A549 (cell line): ENCODE measurements around the gene AKAP8L. TPM values are rescaled to one million over a fixed set of nuclear protein-coding genes. Genes with fewer than 3 reads are reported as not detected.
A peak's percentile ranks its signal among the peaks of the same experiment; 100 is the strongest.

Experiments
- ATAC-seq, 2 experiments: fragments of 200-7000 bp in 1 of 2; fragments of >200 bp in 1 of 2; cut with Nextera tagmentation in 1 of 2; cut with Tn5 transposase in 1 of 2; 3 replicates each; pipeline versions ENCODE4 v1.8.0 to v1.9.1; 2018 to 2020; ENCODE audit warnings: mild to moderate bottlenecking in 1 of 2, moderate library complexity in 1 of 2
- CTCF ChIA-PET: fragments of 300-600 bp; sonication (Branson Sonifier 250); formaldehyde crosslinking; extraction: SDS; loops from one replicate; lab custom pipeline; 2021; ENCODE audit warnings: antibody characterized with exemption, inconsistent platforms; lab: Yijun Ruan, JAX
- POLR2A ChIA-PET: fragments of 350-600 bp; formaldehyde crosslinking; extraction: SDS; loops from one replicate; lab custom pipeline; 2021; ENCODE audit warnings: antibody characterized with exemption, inconsistent platforms; lab: Yijun Ruan, JAX
- DNase-seq, 2 experiments: peaks; one replicate each; pipeline versions ENCODE4 v3.0.0 to v3.0.0-alpha.2; 2011 to 2016; ENCODE audit warnings: low read depth in 1 of 2, low spot score in 1 of 2
- FAIRE-seq: peaks from 2 replicates; lab custom pipeline; 2011; peaks lifted over from hg19 to GRCh38; lab: Jason Lieb, UNC
- H3K27ac ChIP-seq, 2 experiments: fragments of >200 bp; sonication (Bioruptor Twin); formaldehyde crosslinking; 3 replicates each; pipeline ENCODE4 v1.5.1; 2016 to 2017
- H3K4me1 ChIP-seq: fragments of >200 bp; sonication (Bioruptor Twin); formaldehyde crosslinking; 3 replicates; pipeline ENCODE4 v1.6.1; 2016
- H3K4me2 ChIP-seq: fragments of >200 bp; sonication (Bioruptor Twin); formaldehyde crosslinking; 3 replicates; pipeline ENCODE4 v1.6.1; 2016
- H3K4me3 ChIP-seq: fragments of >200 bp; sonication (Bioruptor Twin); formaldehyde crosslinking; 3 replicates; pipeline ENCODE4 v1.5.1; 2016
- H3K9me3 ChIP-seq: fragments of >200 bp; sonication (Bioruptor Twin); formaldehyde crosslinking; 3 replicates; pipeline ENCODE4 v1.6.1; 2016
- BCL3 ChIP-seq: fragments of >200 bp; sonication (Bioruptor Twin); formaldehyde crosslinking; IDR thresholded peaks from 3 replicates; pipeline ENCODE4 v1.6.1; 2016
- CBX8 ChIP-seq: fragments of 200-600 bp; sonication (generic); IDR thresholded peaks from 2 replicates; pipeline ENCODE4 v1.6.1; 2016
- CEBPB ChIP-seq, 2 experiments: fragments of >200 bp in 1 of 2; sonication (Bioruptor Twin) in 1 of 2; formaldehyde crosslinking in 1 of 2; IDR thresholded peaks; 2 replicates each; pipeline ENCODE4 v1.6.1; 2012 to 2016
- E2F6 ChIP-seq: IDR thresholded peaks from 2 replicates; pipeline ENCODE4 v1.6.1; 2012; ENCODE audit warnings: low read depth, borderline replicate concordance
- ESRRA ChIP-seq: fragments of 150-350 bp; IDR thresholded peaks from 2 replicates; pipeline ENCODE4 v1.6.1; 2014; ENCODE audit warnings: mild to moderate bottlenecking, low read length, borderline replicate concordance
- FOXS1 ChIP-seq: fragments of 250-450 bp; sonication (Bioruptor Pico); IDR thresholded peaks from 2 replicates; pipeline ENCODE4 v1.5.0; 2020; ENCODE audit warnings: mild to moderate bottlenecking, moderate library complexity
- HDAC2 ChIP-seq: fragments of 200-600 bp; sonication (generic); IDR thresholded peaks from 2 replicates; pipeline ENCODE4 v1.6.1; 2016
- HES2 ChIP-seq: fragments of >200 bp; sonication (Bioruptor Twin); formaldehyde crosslinking; IDR thresholded peaks from 2 replicates; pipeline ENCODE4 v1.6.1; 2016
- HOXA7 ChIP-seq: fragments of 250-450 bp; sonication (Bioruptor Pico); IDR thresholded peaks from 2 replicates; pipeline ENCODE4 v1.5.0; 2020; ENCODE audit warnings: mild to moderate bottlenecking, moderate library complexity
- HOXB5 ChIP-seq: fragments of 250-450 bp; sonication (Bioruptor Pico); IDR thresholded peaks from 2 replicates; pipeline ENCODE4 v1.5.0; 2020; ENCODE audit warnings: mild to moderate bottlenecking, moderate library complexity
- JUN ChIP-seq, 2 experiments: fragments of >200 bp; sonication (Bioruptor Twin); formaldehyde crosslinking; IDR thresholded peaks; 2 replicates in 1 of 2; 3 replicates in 1 of 2; pipeline ENCODE4 v1.6.1; 2016 to 2017
- PBX3 ChIP-seq: IDR thresholded peaks from 2 replicates; pipeline ENCODE4 v1.6.1; 2012
- PHF8 ChIP-seq: fragments of 200-600 bp; sonication (generic); IDR thresholded peaks from 2 replicates; pipeline ENCODE4 v1.6.1; 2016; ENCODE audit warnings: low read depth, mild to moderate bottlenecking, antibody characterized with exemption, moderate library complexity, borderline replicate concordance
- POLR2A ChIP-seq: IDR thresholded peaks from 2 replicates; pipeline ENCODE4 v1.6.1; 2012; ENCODE audit warnings: mild to moderate bottlenecking, low read length
- RCOR1 ChIP-seq: fragments of 150-350 bp; IDR thresholded peaks from 2 replicates; pipeline ENCODE4 v1.6.1; 2014; ENCODE audit warnings: antibody characterized with exemption, low read length, low read depth
- RFX5 ChIP-seq: fragments of 450-650 bp; IDR thresholded peaks from 2 replicates; pipeline ENCODE4 v1.7.1; 2014; ENCODE audit warnings: antibody characterized with exemption, mild to moderate bottlenecking, moderate library complexity
- RNF2 ChIP-seq: fragments of 200-600 bp; sonication (generic); IDR thresholded peaks from 2 replicates; pipeline ENCODE4 v1.6.1; 2016; ENCODE audit warnings: low read depth, mild to moderate bottlenecking, antibody characterized with exemption, moderate library complexity, borderline replicate concordance
- SMC3 ChIP-seq: fragments of >200 bp; sonication (Bioruptor Twin); formaldehyde crosslinking; IDR thresholded peaks from 3 replicates; pipeline ENCODE4 v1.6.1; 2018; ENCODE audit warnings: inconsistent platforms
- TFCP2L1 ChIP-seq: fragments of 250-450 bp; sonication (Bioruptor Pico); IDR thresholded peaks from 2 replicates; pipeline ENCODE4 v1.5.0; 2021; ENCODE audit warnings: mild to moderate bottlenecking
- ZC3H11A ChIP-seq: fragments of 450-650 bp; IDR thresholded peaks from 2 replicates; pipeline ENCODE4 v1.6.1; 2014; ENCODE audit warnings: antibody characterized with exemption, mild to moderate bottlenecking
- ZFP36 ChIP-seq: fragments of 450-650 bp; IDR thresholded peaks from 2 replicates; pipeline ENCODE4 v1.6.1; 2014; ENCODE audit warnings: borderline replicate concordance; ENCODE audit not compliant: partially characterized antibody
- WGBS: methylation state at CpG from one replicate; pipeline ENCODE4 v1.1.6; 2017; ENCODE audit errors: missing lambda C conversion rate; 5-methylcytosine and 5-hydroxymethylcytosine counted together
- polyA plus RNA-seq, 4 experiments: library from polyadenylated mRNA; depleted of rRNA in 3 of 4; stranded (reverse); fragments of >200 nt; fragmentation: RNase III in 1 of 4; extraction: RNeasy Plus Mini Kit Qiagen cat#74134 plus additional on column Dnase treatment in 1 of 4; gene quantifications; 2 replicates in 3 of 4; 3 replicates in 1 of 4; pipeline ENCODE4 v1.2.3, GENCODE V29; 2011 to 2017
- TF ChIP-seq, protein P1 (sequence below): fragments of 150-350 bp; IDR thresholded peaks from 2 replicates; pipeline ENCODE4 v1.6.1; 2014; ENCODE audit warnings: low read depth, mild to moderate bottlenecking, low read length
- TF ChIP-seq, protein P2 (sequence below): fragments of >200 bp; sonication (Bioruptor Twin); formaldehyde crosslinking; IDR thresholded peaks from 3 replicates; pipeline ENCODE4 v1.5.1; 2016

The AKAP8L gene
- polyA plus RNA-seq, 2 of the 4 experiments (the other 2 are of a cell fraction): 28.4 to 42.9 TPM

- TF ChIP-seq, protein P1, sequence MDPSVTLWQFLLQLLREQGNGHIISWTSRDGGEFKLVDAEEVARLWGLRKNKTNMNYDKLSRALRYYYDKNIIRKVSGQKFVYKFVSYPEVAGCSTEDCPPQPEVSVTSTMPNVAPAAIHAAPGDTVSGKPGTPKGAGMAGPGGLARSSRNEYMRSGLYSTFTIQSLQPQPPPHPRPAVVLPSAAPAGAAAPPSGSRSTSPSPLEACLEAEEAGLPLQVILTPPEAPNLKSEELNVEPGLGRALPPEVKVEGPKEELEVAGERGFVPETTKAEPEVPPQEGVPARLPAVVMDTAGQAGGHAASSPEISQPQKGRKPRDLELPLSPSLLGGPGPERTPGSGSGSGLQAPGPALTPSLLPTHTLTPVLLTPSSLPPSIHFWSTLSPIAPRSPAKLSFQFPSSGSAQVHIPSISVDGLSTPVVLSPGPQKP: no peak
- TF ChIP-seq PHF8 (no peak), RFX5 (0 out of 2 replicates have a peak, but pooled peaks have one; percentile 17), POLR2A (peak; percentile 85), HOXA7 (no peak), CBX8 (no peak), HES2 (no peak), SMC3 (peak; percentile 62), RCOR1 (no peak), RNF2 (no peak), HOXB5 (CRISPR knock-in tag) (no peak), E2F6 (0 out of 2 replicates have a peak, but pooled peaks have one; percentile 14), TFCP2L1 (CRISPR knock-in tag) (no peak), JUN (IDR thresholded peaks at IDR 0.05) (peak in 1 of 2 experiments; percentile 46; a peak in 2 of 5 replicates), PBX3 (peak; percentile 99), ZC3H11A (no peak), FOXS1 (no peak), BCL3 (peak; percentile 60; the same call in 2 of the 3 replicates)
- TF ChIP-seq, protein P2, sequence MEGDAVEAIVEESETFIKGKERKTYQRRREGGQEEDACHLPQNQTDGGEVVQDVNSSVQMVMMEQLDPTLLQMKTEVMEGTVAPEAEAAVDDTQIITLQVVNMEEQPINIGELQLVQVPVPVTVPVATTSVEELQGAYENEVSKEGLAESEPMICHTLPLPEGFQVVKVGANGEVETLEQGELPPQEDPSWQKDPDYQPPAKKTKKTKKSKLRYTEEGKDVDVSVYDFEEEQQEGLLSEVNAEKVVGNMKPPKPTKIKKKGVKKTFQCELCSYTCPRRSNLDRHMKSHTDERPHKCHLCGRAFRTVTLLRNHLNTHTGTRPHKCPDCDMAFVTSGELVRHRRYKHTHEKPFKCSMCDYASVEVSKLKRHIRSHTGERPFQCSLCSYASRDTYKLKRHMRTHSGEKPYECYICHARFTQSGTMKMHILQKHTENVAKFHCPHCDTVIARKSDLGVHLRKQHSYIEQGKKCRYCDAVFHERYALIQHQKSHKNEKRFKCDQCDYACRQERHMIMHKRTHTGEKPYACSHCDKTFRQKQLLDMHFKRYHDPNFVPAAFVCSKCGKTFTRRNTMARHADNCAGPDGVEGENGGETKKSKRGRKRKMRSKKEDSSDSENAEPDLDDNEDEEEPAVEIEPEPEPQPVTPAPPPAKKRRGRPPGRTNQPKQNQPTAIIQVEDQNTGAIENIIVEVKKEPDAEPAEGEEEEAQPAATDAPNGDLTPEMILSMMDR: peak; percentile 33; the same call in 2 of the 3 replicates
These were observed at the start of gene AKAP8L (continued) for GRCh38 chr19:15418579-15419412.

DNA sequence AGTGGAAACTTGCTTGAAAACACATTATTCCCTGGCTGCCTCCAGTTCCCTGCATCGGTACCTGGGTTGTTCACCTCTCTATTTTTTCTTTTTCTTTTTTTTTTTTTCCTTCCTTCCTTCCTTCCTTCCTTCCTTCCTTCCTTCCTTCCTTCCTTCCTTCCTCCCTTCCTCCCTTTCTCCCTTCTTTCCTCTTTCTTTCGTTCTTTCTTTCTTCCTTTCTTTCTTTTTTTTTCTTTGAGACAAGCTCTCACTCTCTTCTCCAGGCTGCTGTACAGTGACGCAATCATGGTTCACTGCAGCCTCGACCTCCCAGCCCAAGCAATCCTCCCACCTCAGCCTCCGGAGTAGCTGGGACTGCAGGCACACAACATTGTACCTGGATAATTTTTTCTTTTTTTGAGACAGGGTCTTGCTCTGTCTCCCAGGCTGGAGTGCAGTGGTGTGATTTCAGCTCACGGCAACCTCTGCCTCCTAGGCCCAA, 49.0 kb upstream of the AKAP8L start:
- TF ChIP-seq ZC3H11A: no peak
- TF ChIP-seq CEBPB (IDR thresholded peaks at IDR 0.05): 0 out of 4 replicates have a peak, but pooled peaks of 1 of the 2 experiments have one; percentile 11
- TF ChIP-seq ESRRA: no peak
- no peak for TF ChIP-seq ZFP36
- TF ChIP-seq HDAC2: no peak
- TF ChIP-seq, all 56 proteins: peak for 1
- ATAC-seq: no peak
- no peak for DNase-seq
- 73% methylated on average over 6 of the region's 6 CpGs for WGBS
- no peak for FAIRE-seq
- H3K4me3 ChIP-seq: no peak overlapping the region
- H3K27ac ChIP-seq: no peak overlapping the region; a peak in 1 of 6 replicates
- no peaks in the 10 kb centered on the region for H3K9me3 ChIP-seq
- peaks cover 12% of the 10 kb centered on the region for H3K4me1 ChIP-seq
- POLR2A ChIA-PET: no interaction called here
- H3K4me2 ChIP-seq: no peak overlapping the region
- CTCF ChIA-PET: interaction anchor here (1.0 to 1.4 kb wide), 2 partner anchors 13 to 49 kb away, joined by 3 to 5 read pairs; partner anchors contain the start of gene AKAP8L
